Effector CD8-positive, alpha-beta T cell (primary cell): ENCODE measurements around the gene TCHP.

Experiments used
- DNase-seq: peaks from one replicate; lab custom pipeline; 2025; lab: John Stamatoyannopoulos, UW

TCHP gene

GRCh38 chr12:109961612-109962011 lies 61.5 kb downstream of the TCHP start:
- no peak for DNase-seq

GRCh38 chr12:109962398-109962797 lies 62.3 kb downstream of the TCHP start:
- DNase-seq, result no peak

GRCh38 chr12:109963330-109963729 lies 63.3 kb downstream of the TCHP start:
- no peak for DNase-seq

GRCh38 chr12:109963743-109964429 lies 63.8 kb downstream of the TCHP start:
- DNase-seq, result no peak

- no peak for DNase-seq
Measured at GRCh38 chr12:109966546-109966945, 66.5 kb downstream of the TCHP start.

GRCh38 chr12:109967383-109968031 lies 67.4 kb downstream of the TCHP start:
- no peak for DNase-seq
